ENCODE measurements around the gene PI3. TPM values are rescaled to one million over a fixed set of nuclear protein-coding genes. Genes with fewer than 3 reads are reported as not detected.
"Not testable (repeated sequence)": the region's sequence is repeated elsewhere in the genome, so short reads cannot be mapped to it uniquely, and the experiment has no call there.

PI3 gene
- polyA plus RNA-seq, 1 experiment: not detected

DNA sequence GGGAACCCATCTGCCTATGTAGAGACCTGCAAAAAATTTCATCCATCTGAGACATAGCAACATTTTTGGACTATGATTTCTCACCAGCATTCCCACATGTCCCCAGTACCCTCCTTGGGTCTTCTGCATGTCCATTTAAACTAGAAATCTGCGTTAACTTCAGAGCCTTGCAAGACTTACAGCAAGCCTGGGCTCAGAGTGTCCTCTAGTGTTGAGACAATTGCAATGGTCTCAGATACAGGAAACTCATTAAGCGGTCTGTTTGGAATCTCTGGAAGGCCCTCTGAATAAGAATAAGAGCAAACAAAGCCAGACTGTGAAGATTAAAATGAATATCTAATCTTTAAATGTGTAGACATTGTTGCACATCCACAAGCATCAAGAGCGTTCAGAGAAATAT, 20.5 kb upstream of the PI3 start:
- DNase-seq (ENCODE audit: low read depth): no peak
- Histone ChIP-seq H3K27me3 (ENCODE audit: control insufficient read depth, insufficient read depth, low read length) (peaks cover 6% of the 10 kb centered on the region), H3K4me3 (ENCODE audit: low read depth, low read length) (no peak overlapping the region), H3K36me3 (ENCODE audit: control insufficient read depth, insufficient read depth, low read length) (no peaks in the 10 kb centered on the region)
- ChIA-PET POLR2A (no interaction called here), CTCF (interaction anchor here (0.7 to 1.5 kb wide), 3 partner anchors 42 to 143 kb away, joined by 3 to 6 read pairs (median 3); no protein-coding TSS in a partner anchor)
- TF ChIP-seq, protein P1, sequence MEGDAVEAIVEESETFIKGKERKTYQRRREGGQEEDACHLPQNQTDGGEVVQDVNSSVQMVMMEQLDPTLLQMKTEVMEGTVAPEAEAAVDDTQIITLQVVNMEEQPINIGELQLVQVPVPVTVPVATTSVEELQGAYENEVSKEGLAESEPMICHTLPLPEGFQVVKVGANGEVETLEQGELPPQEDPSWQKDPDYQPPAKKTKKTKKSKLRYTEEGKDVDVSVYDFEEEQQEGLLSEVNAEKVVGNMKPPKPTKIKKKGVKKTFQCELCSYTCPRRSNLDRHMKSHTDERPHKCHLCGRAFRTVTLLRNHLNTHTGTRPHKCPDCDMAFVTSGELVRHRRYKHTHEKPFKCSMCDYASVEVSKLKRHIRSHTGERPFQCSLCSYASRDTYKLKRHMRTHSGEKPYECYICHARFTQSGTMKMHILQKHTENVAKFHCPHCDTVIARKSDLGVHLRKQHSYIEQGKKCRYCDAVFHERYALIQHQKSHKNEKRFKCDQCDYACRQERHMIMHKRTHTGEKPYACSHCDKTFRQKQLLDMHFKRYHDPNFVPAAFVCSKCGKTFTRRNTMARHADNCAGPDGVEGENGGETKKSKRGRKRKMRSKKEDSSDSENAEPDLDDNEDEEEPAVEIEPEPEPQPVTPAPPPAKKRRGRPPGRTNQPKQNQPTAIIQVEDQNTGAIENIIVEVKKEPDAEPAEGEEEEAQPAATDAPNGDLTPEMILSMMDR (IDR thresholded peaks at IDR 0.05; ENCODE audit: insufficient read depth, low read depth, low read length): 0 out of 2 replicates have a peak, but pooled peaks have one; percentile 5

DNA sequence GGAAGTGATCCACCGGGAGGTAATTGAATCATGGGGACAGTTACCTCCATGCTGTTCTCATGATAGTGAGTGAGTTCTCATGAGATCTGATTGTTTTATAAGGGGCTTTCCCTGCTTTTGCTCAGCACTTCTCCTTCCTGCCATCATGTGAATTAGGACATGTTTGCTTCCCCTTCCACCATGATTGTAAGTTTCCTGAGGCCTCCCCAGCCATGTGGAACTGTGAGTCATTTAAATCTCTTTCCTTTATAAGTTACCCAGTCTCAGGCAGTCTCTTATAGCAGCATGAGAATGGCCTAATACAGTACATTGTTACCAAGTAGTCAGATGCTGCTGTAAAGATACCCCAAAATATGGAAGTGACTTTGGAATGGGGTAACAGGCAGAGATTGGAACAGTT, 19.9 kb upstream of the PI3 start:
- CTCF ChIA-PET: interaction anchor here (0.7 kb wide), 1 partner anchor 49 kb away, joined by 3 read pairs; no protein-coding TSS in a partner anchor
- DNase-seq (ENCODE audit: low read depth); H3K4me3 ChIP-seq (ENCODE audit: low read depth, low read length); H3K27me3 ChIP-seq (ENCODE audit: control insufficient read depth, insufficient read depth, low read length); POLR2A ChIA-PET; H3K36me3 ChIP-seq (ENCODE audit: control insufficient read depth, insufficient read depth, low read length): not testable (repeated sequence)

DNA sequence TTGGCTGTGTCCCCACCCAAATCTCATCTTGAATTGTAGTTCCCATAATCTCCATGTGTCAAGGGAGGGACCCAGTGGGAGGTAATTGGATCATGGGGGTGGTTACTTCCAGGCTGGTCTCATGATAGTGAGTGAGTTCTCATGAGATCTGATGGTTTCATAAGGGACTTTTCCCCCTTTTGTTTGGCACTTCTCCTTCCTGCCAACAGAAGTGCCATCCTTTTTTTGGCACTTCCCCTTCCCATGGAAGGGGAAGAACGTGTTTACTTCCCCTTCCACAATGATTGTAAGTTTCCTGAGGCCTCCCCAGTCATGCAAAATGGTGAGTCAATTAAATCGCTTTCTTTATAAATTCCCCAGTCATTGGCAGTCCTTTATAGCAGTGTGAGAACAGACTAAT, 18.0 kb upstream of the PI3 start:
- Histone ChIP-seq H3K36me3 (ENCODE audit: control insufficient read depth, insufficient read depth, low read length) (no peaks in the 10 kb centered on the region), H3K4me3 (ENCODE audit: low read depth, low read length) (no peak overlapping the region), H3K27me3 (ENCODE audit: control insufficient read depth, insufficient read depth, low read length) (peaks cover 4% of the 10 kb centered on the region)
- TF ChIP-seq, protein P1 (IDR thresholded peaks at IDR 0.05; ENCODE audit: insufficient read depth, low read depth, low read length): no peak
- ChIA-PET CTCF (no interaction called here), POLR2A (no interaction called here)
- DNase-seq (ENCODE audit: low read depth): no peak

DNA sequence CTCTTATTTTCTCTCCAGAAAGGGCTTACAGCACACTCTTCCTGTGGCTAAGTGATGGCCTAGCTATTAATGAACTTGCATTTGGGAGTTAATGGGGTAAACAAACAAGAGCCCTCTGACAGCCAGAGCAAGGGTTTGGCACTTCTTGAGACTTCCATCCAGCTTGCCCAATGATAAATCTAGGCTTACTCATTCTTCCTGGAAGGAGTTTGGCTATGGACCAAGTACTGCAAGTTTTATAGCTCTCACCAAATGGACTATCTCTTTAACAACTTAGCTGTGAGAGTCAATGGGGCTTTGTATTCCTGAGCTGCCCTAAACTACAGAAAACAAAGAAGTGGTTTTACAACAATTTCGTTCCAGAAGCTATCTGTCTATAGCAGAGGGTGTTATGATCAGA, 16.7 kb upstream of the PI3 start:
- POLR2A ChIA-PET: no interaction called here
- CTCF ChIA-PET: interaction anchor here (1.3 to 1.4 kb wide), 2 partner anchors 15 to 16 kb away, joined by 3 to 5 read pairs; no protein-coding TSS in a partner anchor
- H3K27me3 ChIP-seq (ENCODE audit: control insufficient read depth, insufficient read depth, low read length): peaks cover 4% of the 10 kb centered on the region
- no peak for DNase-seq (ENCODE audit: low read depth)
- no peaks in the 10 kb centered on the region for H3K36me3 ChIP-seq (ENCODE audit: control insufficient read depth, insufficient read depth, low read length)
- no peak overlapping the region for H3K4me3 ChIP-seq (ENCODE audit: low read depth, low read length)
- TF ChIP-seq, protein P1 (IDR thresholded peaks at IDR 0.05; ENCODE audit: insufficient read depth, low read depth, low read length): no peak

DNA sequence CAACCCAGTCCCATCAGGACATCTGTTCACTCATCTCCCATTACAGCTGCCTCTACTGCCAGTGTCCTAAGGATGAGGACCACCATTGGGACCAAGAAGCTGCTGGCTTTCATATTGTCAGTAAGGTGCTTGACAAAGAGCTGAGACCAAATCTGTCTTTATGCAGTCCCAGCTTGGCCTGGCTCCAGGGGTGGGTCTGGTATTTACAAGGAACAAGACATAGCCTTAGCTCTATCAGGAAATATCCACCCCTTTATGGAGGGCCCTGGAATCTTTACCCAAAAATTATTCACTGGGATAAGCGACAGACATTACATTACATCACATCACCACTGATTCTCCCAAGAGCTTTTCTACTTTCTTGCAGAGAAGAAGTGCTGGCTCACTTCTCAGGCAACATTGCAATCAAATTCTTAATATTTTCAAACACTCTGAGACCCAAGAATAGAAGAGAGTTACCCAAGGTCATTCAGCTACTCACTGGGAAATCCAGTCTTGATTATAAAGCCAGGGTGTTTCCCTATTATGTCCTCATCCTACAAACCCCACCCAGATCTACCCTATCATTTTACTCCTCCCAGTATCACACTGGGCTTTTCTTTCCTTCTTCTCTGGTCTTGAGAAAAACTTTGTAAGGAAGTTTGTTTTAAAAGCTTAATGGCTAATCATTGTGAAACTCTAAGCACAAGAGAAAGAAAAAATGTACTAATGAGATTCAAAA, 11.5 kb upstream of the PI3 start:
- H3K36me3 ChIP-seq (ENCODE audit: control insufficient read depth, insufficient read depth, low read length): no peaks in the 10 kb centered on the region
- DNase-seq (ENCODE audit: low read depth): no peak
- TF ChIP-seq, protein P1 (IDR thresholded peaks at IDR 0.05; ENCODE audit: insufficient read depth, low read depth, low read length): no peak
- ChIA-PET POLR2A (no interaction called here), CTCF (interaction anchor here (1.7 kb wide), 1 partner anchor 26 kb away, joined by 4 read pairs; no protein-coding TSS in a partner anchor)
- no peak overlapping the region for H3K4me3 ChIP-seq (ENCODE audit: low read depth, low read length)
- H3K27me3 ChIP-seq (ENCODE audit: control insufficient read depth, insufficient read depth, low read length): no peaks in the 10 kb centered on the region; the same call in 1 of the 2 replicates
